Sigmoid colon (tissue), 7 donors: ENCODE results near the gene DDX6. TPM values are rescaled to one million over a fixed set of nuclear protein-coding genes. Genes with fewer than 3 reads are reported as not detected.

Source experiments
- DNase-seq: peaks from one replicate; pipeline ENCODE4 v3.0.0-alpha.2; 2019
- H3K27ac ChIP-seq, 4 donors: fragments of 200-600 bp; sonication (generic); one replicate each; pipeline ENCODE4 v1.5.1; 2016 to 2019; ENCODE audit warnings: mild to moderate bottlenecking in 1 of 4
- H3K27me3 ChIP-seq, 3 donors: fragments of 200-600 bp; sonication (generic); one replicate each; pipeline ENCODE4 v1.5.1; 2019; ENCODE audit warnings: mild to moderate bottlenecking in 1 of 3
- H3K36me3 ChIP-seq, 4 donors: fragments of 200-600 bp; sonication (generic); one replicate each; pipeline ENCODE4 v1.5.1; 2016 to 2019
- H3K4me1 ChIP-seq, 4 donors: fragments of 200-600 bp; sonication (generic); one replicate each; pipeline ENCODE4 v1.5.1; 2017 to 2019
- H3K4me3 ChIP-seq, 4 donors: fragments of 200-600 bp; sonication (generic); one replicate each; pipeline ENCODE4 v1.5.1; 2017 to 2019; ENCODE audit warnings: mild to moderate bottlenecking in 2 of 4, moderate library complexity in 1 of 4
- H3K9me3 ChIP-seq, 4 donors: fragments of 200-600 bp in 3 of 4; sonication (generic) in 3 of 4; one replicate each; pipeline versions ENCODE4 v1.5.1 to v1.6.1; 2013 to 2019
- EP300 ChIP-seq, 4 donors: sonication (generic); formaldehyde crosslinking; IDR thresholded peaks; one replicate each; pipeline ENCODE4 v1.6.1; 2017; ENCODE audit warnings: antibody characterized with exemption in 4 of 4
- POLR2A ChIP-seq, 2 donors: fragments of 450-650 bp; IDR thresholded peaks; one replicate each; pipeline ENCODE4 v1.6.1; 2016; ENCODE audit warnings: antibody characterized with exemption in 2 of 2, mild to moderate bottlenecking in 2 of 2, moderate library complexity in 2 of 2
- POLR2AphosphoS5 ChIP-seq, 4 donors: sonication (generic); formaldehyde crosslinking; IDR thresholded peaks; one replicate each; pipeline ENCODE4 v1.6.1; 2017; ENCODE audit warnings: antibody characterized with exemption in 4 of 4
- WGBS, 2 donors: extraction: QIAGEN DNeasy Blood & Tissue Kit; methylation state at CpG; one replicate each; pipeline ENCODE4 v1.1.7; 2013; 5-methylcytosine and 5-hydroxymethylcytosine counted together
- intact Hi-C: fragments of 100-400 bp; cut with DNase I; formaldehyde crosslinking; loops from one replicate; pipeline ENCODE4 v1.15.1; 2023
- polyA plus RNA-seq, 3 donors: library from polyadenylated mRNA; stranded (reverse); fragments of 200-250 nt; gene quantifications; one replicate each; pipeline ENCODE4 v1.2.3, GENCODE V29; 2013
- total RNA-seq, 4 donors: library from RNA; depleted of rRNA; stranded (reverse); fragments of >200 nt; gene quantifications; one replicate each; pipeline ENCODE4 v1.1.0, GENCODE V29; 2016
- TF ChIP-seq, protein P1 (sequence below), 4 experiments: fragments of 450-650 bp in 3 of 4; fragments of 200-600 bp in 1 of 4; IDR thresholded peaks; one replicate each; pipeline ENCODE4 v1.5.1; 2016 to 2019; ENCODE audit warnings: antibody characterized with exemption in 4 of 4, mild to moderate bottlenecking in 3 of 4, moderate library complexity in 2 of 4
- donor health status: healthy with polysubstance abuse.
- donor health status: Bipolar disorder and iron deficiency.
- donor health status: healthy.

Gene DDX6
- total and polyA plus RNA-seq, 7 donors, result 19.2 to 137 (median 97.8) TPM

DNA sequence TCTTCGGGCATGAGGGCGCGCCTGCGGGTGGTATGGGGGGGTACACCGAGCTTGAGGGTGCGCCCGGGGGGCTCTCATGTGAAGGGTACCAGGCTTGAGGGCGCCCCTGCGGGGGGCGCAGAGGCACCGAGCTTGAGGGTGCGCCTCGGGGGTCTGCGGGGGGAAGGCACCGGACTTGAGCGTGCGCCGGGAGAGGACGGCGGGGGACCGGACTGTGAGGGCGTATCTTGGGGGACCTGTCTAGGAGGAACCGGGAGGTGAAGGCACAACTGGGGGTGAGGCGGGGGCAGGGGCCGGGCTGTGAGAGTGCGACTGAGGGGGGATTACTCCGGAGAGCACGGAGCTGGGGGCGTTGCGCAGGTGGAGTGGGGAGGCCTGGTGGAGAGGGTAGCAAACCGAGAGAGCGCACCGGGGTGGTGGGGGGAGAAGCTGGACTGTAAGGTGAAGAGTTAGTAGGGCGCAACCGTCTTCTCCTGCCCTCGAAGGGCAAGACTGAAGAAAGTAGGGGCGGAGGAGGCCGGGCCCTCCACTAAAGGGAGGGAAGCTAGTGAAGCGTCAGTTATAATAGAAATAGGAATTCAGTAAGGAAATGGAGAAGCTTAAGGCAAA lies 1.1 kb upstream of the DDX6 start:
- 1 to 2% methylated on average over 39 of the region's 39 CpGs for whole genome bisulfite sequencing, 2 donors
- TF ChIP-seq EP300 (IDR thresholded peaks at IDR 0.05), result no peak
- no peak for TF ChIP-seq POLR2AphosphoS5 (IDR thresholded peaks at IDR 0.05)
- TF ChIP-seq POLR2A (IDR thresholded peaks at IDR 0.05), result no peak
- TF ChIP-seq, protein P1, sequence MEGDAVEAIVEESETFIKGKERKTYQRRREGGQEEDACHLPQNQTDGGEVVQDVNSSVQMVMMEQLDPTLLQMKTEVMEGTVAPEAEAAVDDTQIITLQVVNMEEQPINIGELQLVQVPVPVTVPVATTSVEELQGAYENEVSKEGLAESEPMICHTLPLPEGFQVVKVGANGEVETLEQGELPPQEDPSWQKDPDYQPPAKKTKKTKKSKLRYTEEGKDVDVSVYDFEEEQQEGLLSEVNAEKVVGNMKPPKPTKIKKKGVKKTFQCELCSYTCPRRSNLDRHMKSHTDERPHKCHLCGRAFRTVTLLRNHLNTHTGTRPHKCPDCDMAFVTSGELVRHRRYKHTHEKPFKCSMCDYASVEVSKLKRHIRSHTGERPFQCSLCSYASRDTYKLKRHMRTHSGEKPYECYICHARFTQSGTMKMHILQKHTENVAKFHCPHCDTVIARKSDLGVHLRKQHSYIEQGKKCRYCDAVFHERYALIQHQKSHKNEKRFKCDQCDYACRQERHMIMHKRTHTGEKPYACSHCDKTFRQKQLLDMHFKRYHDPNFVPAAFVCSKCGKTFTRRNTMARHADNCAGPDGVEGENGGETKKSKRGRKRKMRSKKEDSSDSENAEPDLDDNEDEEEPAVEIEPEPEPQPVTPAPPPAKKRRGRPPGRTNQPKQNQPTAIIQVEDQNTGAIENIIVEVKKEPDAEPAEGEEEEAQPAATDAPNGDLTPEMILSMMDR (IDR thresholded peaks at IDR 0.05), result no peak
- DNase-seq, result peak; percentile 76
- Histone ChIP-seq H3K4me3 (peak overlapping the region; percentile 66 to 95 (median 90)), H3K4me1 (peaks cover 0 to 37% (median 27%) of the 10 kb centered on the region in 4 donors), H3K27ac (peak overlapping the region; percentile 97 to 99 (median 98)), H3K36me3 (no peaks in the 10 kb centered on the region), H3K9me3 (no peaks in the 10 kb centered on the region), H3K27me3 (no peaks in the 10 kb centered on the region)
- intact Hi-C loops, result loop anchor here (2.0 to 5.0 kb wide), 4 partner anchors 29 to 133 kb away; partner anchors contain the start of gene BCL9L

DNA sequence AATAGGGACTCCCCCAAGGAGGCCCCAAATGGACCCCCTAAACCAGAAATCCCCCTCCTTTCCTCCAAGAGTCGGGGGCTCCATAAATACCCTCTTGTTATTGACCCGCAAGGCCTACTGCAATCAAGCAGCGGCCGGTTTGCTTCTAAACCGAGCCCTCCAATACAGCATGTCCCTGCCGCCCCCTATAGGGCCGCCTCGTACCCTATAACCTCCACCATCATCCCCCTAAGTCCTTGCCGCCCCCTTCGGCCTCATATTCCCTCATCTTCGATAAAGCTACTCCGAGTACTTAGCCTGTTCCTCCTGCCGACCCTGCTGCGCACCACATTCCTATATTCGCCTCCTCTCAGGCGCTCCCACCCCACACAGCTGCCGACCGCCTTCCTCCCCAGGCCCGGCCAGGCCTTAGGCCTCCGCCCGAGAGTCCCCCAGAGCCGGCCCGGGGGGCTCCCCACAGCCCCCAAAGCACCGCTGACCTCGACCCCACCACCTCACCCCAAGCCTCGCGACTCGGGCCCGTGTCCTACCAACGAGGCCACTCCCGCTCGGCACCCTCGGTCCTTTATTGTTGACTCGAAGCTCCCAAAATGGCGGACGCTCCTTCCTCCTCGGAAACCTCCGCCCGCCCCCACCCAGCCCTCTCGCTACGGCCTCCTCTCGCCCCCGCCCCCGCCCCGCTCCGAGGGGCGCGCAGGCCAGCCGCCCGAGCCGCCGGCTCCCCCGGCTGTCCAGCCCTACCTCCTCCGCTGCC lies 430 bp downstream of the DDX6 start:
- TF ChIP-seq, protein P1 (IDR thresholded peaks at IDR 0.05), result peak; percentile 24 to 51 (median 40)
- peak in 1 of 4 donors; percentile 26 for TF ChIP-seq POLR2AphosphoS5 (IDR thresholded peaks at IDR 0.05)
- TF ChIP-seq POLR2A (IDR thresholded peaks at IDR 0.05), result no peak
- peak overlapping the region; percentile 97 to 99 (median 98) for H3K27ac ChIP-seq
- no peaks in the 10 kb centered on the region for H3K36me3 ChIP-seq
- peaks cover 0 to 53% (median 43%) of the 10 kb centered on the region in 4 donors for H3K4me1 ChIP-seq
- DNase-seq, result peak; percentile 86
- H3K4me3 ChIP-seq, result peak overlapping the region; percentile 66 to 95 (median 90)
- H3K27me3 ChIP-seq, result no peaks in the 10 kb centered on the region
- H3K9me3 ChIP-seq, result no peaks in the 10 kb centered on the region
- WGBS, 2 donors, result 0% methylated on average over 54 of the region's 54 CpGs
- intact Hi-C loops, result loop anchor here (2.0 to 5.0 kb wide), 3 partner anchors 98 to 134 kb away; partner anchors contain the start of gene BCL9L

DNA sequence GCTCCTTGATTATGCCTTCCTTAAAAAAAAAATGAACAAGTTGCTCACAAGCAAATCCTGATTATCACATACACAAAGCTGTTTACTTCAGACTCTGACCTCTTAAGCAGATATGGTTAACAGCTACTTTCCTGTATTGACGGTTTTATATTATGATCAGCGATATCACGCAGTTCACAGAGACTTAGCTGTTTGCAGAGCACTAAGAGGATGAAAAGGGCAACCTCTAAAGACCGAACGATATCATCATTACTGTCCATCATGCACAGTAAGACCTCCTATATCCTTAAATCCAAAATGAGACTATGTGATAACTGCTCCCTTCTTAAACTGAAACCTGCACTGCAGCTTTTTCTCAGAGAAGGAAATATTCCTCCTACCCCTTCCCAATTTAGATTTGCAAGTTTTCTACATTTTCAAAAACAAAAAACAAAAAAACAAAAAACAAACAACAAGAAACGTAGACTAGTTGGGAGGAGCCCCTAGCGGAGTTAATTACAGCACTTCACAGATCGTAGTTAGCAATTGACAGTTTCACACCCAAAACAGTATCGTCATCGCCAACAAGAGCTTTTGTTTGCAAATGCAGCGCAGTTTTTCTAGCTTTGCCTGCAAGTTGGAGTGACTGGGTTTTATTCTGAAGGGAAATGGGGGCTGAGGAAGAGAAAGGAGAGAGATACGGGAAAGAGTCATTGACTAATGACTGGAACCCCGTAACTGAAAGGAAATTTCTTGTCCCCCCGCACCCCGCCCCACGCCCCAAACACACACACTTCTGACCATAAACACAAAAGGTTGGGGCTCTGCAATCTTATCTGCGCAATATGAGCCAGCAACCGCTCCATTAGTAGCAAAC lies 1.2 kb downstream of the DDX6 start:
- Histone ChIP-seq H3K27ac (peak overlapping the region; percentile 97 to 99 (median 98)), H3K27me3 (no peaks in the 10 kb centered on the region), H3K9me3 (no peaks in the 10 kb centered on the region), H3K4me3 (peak overlapping the region; percentile 66 to 95 (median 90)), H3K36me3 (peaks cover 0 to 4% (median 0%) of the 10 kb centered on the region in 4 donors), H3K4me1 (peaks cover 0 to 61% (median 51%) of the 10 kb centered on the region in 4 donors)
- peak in 1 of 4 donors; percentile 20 for TF ChIP-seq POLR2AphosphoS5 (IDR thresholded peaks at IDR 0.05)
- TF ChIP-seq, protein P1 (IDR thresholded peaks at IDR 0.05), result no peak
- peak in 1 of 2 donors; percentile 10 for TF ChIP-seq POLR2A (IDR thresholded peaks at IDR 0.05)
- WGBS, 2 donors, result 1 to 2% methylated on average over 18 of the region's 18 CpGs
- no peak for DNase-seq
- intact Hi-C loops, result loop anchor here (2.0 to 5.0 kb wide), 3 partner anchors 97 to 135 kb away; partner anchors contain the start of gene BCL9L

DNA sequence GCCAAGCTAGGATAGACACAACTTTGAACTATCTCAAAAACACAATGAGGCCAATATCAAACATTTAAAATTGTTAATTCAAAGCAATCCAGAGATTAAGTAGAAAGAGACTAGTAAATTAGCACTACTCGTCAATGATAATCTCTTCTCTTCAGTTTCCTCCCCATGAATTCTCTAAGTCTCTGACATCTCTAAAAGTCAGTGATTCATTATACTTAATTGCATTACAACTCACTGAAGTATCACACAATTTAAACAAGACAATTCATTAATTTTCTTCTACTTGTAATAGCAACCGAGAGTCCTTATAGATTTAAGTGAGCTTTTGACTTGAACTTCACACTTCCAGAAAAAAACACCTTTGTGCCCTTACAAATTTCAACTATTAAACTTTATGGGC lies 4.3 kb downstream of the DDX6 start:
- WGBS, 2 donors, result 54 to 61% methylated on average over 2 of the region's 2 CpGs

More for the DNA sequence above, 4.3 kb downstream of the DDX6 start:
- H3K27me3 ChIP-seq, result no peaks in the 10 kb centered on the region
- H3K9me3 ChIP-seq, result no peaks in the 10 kb centered on the region
- peaks cover 0 to 77% (median 75%) of the 10 kb centered on the region in 4 donors for H3K4me1 ChIP-seq
- peak overlapping the region; percentile 37 to 99 (median 76) for H3K27ac ChIP-seq
- no peak for DNase-seq
- TF ChIP-seq, protein P1 (IDR thresholded peaks at IDR 0.05), result no peak
- TF ChIP-seq POLR2AphosphoS5 (IDR thresholded peaks at IDR 0.05) (no peak), POLR2A (IDR thresholded peaks at IDR 0.05) (no peak), EP300 (IDR thresholded peaks at IDR 0.05) (no peak)
- intact Hi-C loops, result no loop called here
- H3K4me3 ChIP-seq, result peak overlapping the region in 1 of 4 donors; percentile 3
- H3K36me3 ChIP-seq, result peaks cover 0 to 33% (median 5%) of the 10 kb centered on the region in 4 donors
